SK-N-SH (cell line): ENCODE results near the gene TWNK. TPM values are rescaled to one million over a fixed set of nuclear protein-coding genes. Genes with fewer than 3 reads are reported as not detected.

ENCODE experiments used
- CTCF ChIA-PET: fragments of 300-600, 350-600 bp; formaldehyde crosslinking; extraction: SDS; loops from one replicate; lab custom pipeline; 2021; lab: Yijun Ruan, JAX
- POLR2A ChIA-PET: fragments of 350-600 bp; sonication (Branson Sonifier 250); formaldehyde crosslinking; extraction: SDS; loops from one replicate; lab custom pipeline; 2020; ENCODE audit warnings: antibody characterized with exemption, inconsistent platforms; lab: Yijun Ruan, JAX
- DNase-seq: peaks from one replicate; pipeline ENCODE4 v3.0.0; 2012
- H2AFZ ChIP-seq: fragments of 200-600 bp; sonication (generic); 2 replicates; pipeline ENCODE4 v1.8.1; 2016; ENCODE audit warnings: antibody characterized with exemption, mild to moderate bottlenecking, low read depth
- H3F3A ChIP-seq: fragments of 200-600 bp; sonication (generic); replicated peaks from 2 replicates; pipeline ENCODE3; 2016; ENCODE audit warnings: antibody characterized with exemption, mild to moderate bottlenecking; ENCODE audit not compliant: insufficient read depth
- H3K27ac ChIP-seq, 2 experiments: fragments of 200-500 bp in 1 of 2; fragments of 200-600 bp in 1 of 2; sonication (Bioruptor generic) in 1 of 2; sonication (generic), shearing (Covaris generic) in 1 of 2; 2 replicates each; pipeline versions ENCODE4 v1.5.1 to v1.6.1; 2014 to 2016; ENCODE audit warnings: low read depth in 2 of 2, inconsistent platforms in 1 of 2, low read length in 1 of 2, mild to moderate bottlenecking in 1 of 2, mixed read lengths in 1 of 2
- H3K27me3 ChIP-seq: fragments of 200-600 bp; sonication (generic), shearing (Covaris generic); 2 replicates; pipeline ENCODE4 v1.6.1; 2016; ENCODE audit warnings: mixed run types; ENCODE audit not compliant: insufficient read depth
- H3K36me3 ChIP-seq, 2 experiments: fragments of 200-500 bp in 1 of 2; fragments of 200-600 bp in 1 of 2; sonication (Bioruptor generic) in 1 of 2; sonication (generic) in 1 of 2; replicated peaks in 1 of 2; 2 replicates each; pipeline versions ENCODE3 to v1.5.1; 2014 to 2016; ENCODE audit warnings: low read length in 1 of 2, mild to moderate bottlenecking in 1 of 2; ENCODE audit not compliant: insufficient read depth in 2 of 2, control insufficient read depth in 1 of 2
- H3K4me1 ChIP-seq, 2 experiments: fragments of 200-500 bp in 1 of 2; fragments of 200-600 bp in 1 of 2; sonication (Bioruptor generic) in 1 of 2; sonication (generic), shearing (Covaris generic) in 1 of 2; 2 replicates each; pipeline versions ENCODE4 v1.5.1 to v1.6.1; 2014 to 2016; ENCODE audit warnings: low read depth in 1 of 2, low read length in 1 of 2, mixed run types in 1 of 2; ENCODE audit not compliant: insufficient read depth in 2 of 2, control insufficient read depth in 1 of 2
- H3K4me2 ChIP-seq: fragments of 200-600 bp; sonication (generic), shearing (Covaris generic); 2 replicates; pipeline ENCODE4 v1.6.1; 2017; ENCODE audit warnings: mixed run types
- H3K4me3 ChIP-seq, 2 experiments: fragments of 200-500 bp in 1 of 2; fragments of 200-600 bp in 1 of 2; sonication (Bioruptor generic) in 1 of 2; sonication (generic), shearing (Covaris generic) in 1 of 2; 2 replicates each; pipeline versions ENCODE4 v1.5.1 to v1.8.1; 2014 to 2016; ENCODE audit warnings: low read depth in 2 of 2, inconsistent platforms in 1 of 2, low read length in 1 of 2, mild to moderate bottlenecking in 1 of 2, mixed read lengths in 1 of 2, moderate library complexity in 1 of 2
- H3K79me2 ChIP-seq: fragments of 200-600 bp; sonication (generic); 2 replicates; pipeline ENCODE4 v1.8.1; 2017; ENCODE audit warnings: mild to moderate bottlenecking; ENCODE audit not compliant: insufficient read depth
- H3K9ac ChIP-seq: fragments of 200-600 bp; sonication (generic); 2 replicates; pipeline ENCODE4 v1.6.1; 2017; ENCODE audit warnings: mixed run types
- H3K9me2 ChIP-seq: fragments of 200-600 bp; sonication (generic); 2 replicates; pipeline ENCODE4 v1.6.1; 2017; ENCODE audit warnings: mixed run types
- H3K9me3 ChIP-seq: fragments of 200-600 bp; sonication (generic); 2 replicates; pipeline ENCODE4 v1.6.1; 2017; ENCODE audit warnings: mixed run types, mild to moderate bottlenecking, moderate library complexity
- H4K20me1 ChIP-seq: fragments of 200-600 bp; sonication (generic); 2 replicates; pipeline ENCODE4 v1.6.1; 2017; ENCODE audit warnings: mild to moderate bottlenecking, mixed run types; ENCODE audit not compliant: insufficient read depth
- CHD2 ChIP-seq: fragments of 150-350 bp; IDR thresholded peaks from 2 replicates; pipeline ENCODE4 v1.6.1; 2018; ENCODE audit warnings: low read length; ENCODE audit not compliant: partially characterized antibody
- CTCF ChIP-seq: fragments of 200-600 bp; sonication (generic); IDR thresholded peaks from 2 replicates; pipeline ENCODE4 v1.6.1; 2017; ENCODE audit warnings: antibody characterized with exemption, mild to moderate bottlenecking, moderate library complexity
- EP300 ChIP-seq, 2 experiments: IDR thresholded peaks; 2 replicates each; pipeline versions ENCODE4 v1.4.0 to v1.6.1; 2012; ENCODE audit warnings: borderline replicate concordance in 1 of 2, low read depth in 1 of 2, low read length in 1 of 2
- EZH2phosphoT487 ChIP-seq: fragments of 200-600 bp; sonication (generic); IDR thresholded peaks from 2 replicates; pipeline ENCODE4 v1.6.1; 2017; ENCODE audit warnings: low read depth, mixed run types, mild to moderate bottlenecking, antibody characterized with exemption, moderate library complexity, borderline replicate concordance
- FOXJ3 ChIP-seq: sonication (generic); formaldehyde crosslinking; IDR thresholded peaks from 2 replicates; pipeline ENCODE4 v1.5.1; 2020; ENCODE audit warnings: mild to moderate bottlenecking, missing genetic modification reagents
- PBX3 ChIP-seq: IDR thresholded peaks from 2 replicates; pipeline ENCODE4; 2012
- POLR2AphosphoS5 ChIP-seq: IDR thresholded peaks from 2 replicates; pipeline ENCODE4 v1.6.1; 2012; ENCODE audit warnings: low read depth, low read length
- RAD21 ChIP-seq: IDR thresholded peaks from 2 replicates; pipeline ENCODE4 v1.6.1; 2012; ENCODE audit warnings: mild to moderate bottlenecking, low read length
- SIN3A ChIP-seq: IDR thresholded peaks from 2 replicates; pipeline ENCODE4 v1.6.1; 2012; ENCODE audit warnings: low read depth, mild to moderate bottlenecking, low read length, moderate library complexity, borderline replicate concordance
- SMC3 ChIP-seq: IDR thresholded peaks from 2 replicates; pipeline ENCODE4 v1.6.1; 2012; ENCODE audit warnings: low read depth, low read length, improper control_type of control experiment
- YY1 ChIP-seq: IDR thresholded peaks from 2 replicates; pipeline ENCODE4 v1.4.0; 2012; ENCODE audit warnings: low read depth, mild to moderate bottlenecking
- WGBS: methylation state at CpG from one replicate; pipeline ENCODE4 v1.1.6; 2017; ENCODE audit warnings: low lambda C conversion rate; 5-methylcytosine and 5-hydroxymethylcytosine counted together
- polyA plus RNA-seq, 3 experiments: library from polyadenylated mRNA; depleted of rRNA; stranded (reverse); fragments of >200 nt; gene quantifications; 2 replicates each; pipeline ENCODE4 v1.2.3, GENCODE V29; 2012
- TF ChIP-seq, protein P1 (sequence below): fragments of 150-350 bp; IDR thresholded peaks from 2 replicates; pipeline ENCODE4 v1.6.1; 2016; ENCODE audit warnings: mild to moderate bottlenecking, low read depth, low read length

TWNK gene
- polyA plus RNA-seq, 1 of the 3 experiments (the other 2 are of a cell fraction), result 16.4 TPM

- Histone ChIP-seq H3K9ac (no peak overlapping the region), H3K36me3 (peaks cover 22 to 44% of the 10 kb centered on the region in 2 experiments), H3K79me2 (peaks cover 31% of the 10 kb centered on the region), H3F3A (peaks cover 32% of the 10 kb centered on the region), H3K4me3 (no peak overlapping the region), H3K9me3 (no peaks in the 10 kb centered on the region), H3K4me2 (no peak overlapping the region), H2AFZ (no peak overlapping the region), H3K27ac (peak overlapping the region in 1 of 2 experiments; percentile 28; a peak in 1 of 4 replicates), H4K20me1 (0 out of 2 replicates have a peak, but pooled peaks cover 4% of the 10 kb centered on the region), H3K27me3 (no peaks in the 10 kb centered on the region), H3K4me1 (peaks cover 10 to 31% of the 10 kb centered on the region in 2 experiments), H3K9me2 (no peaks in the 10 kb centered on the region)
- peak; percentile 70 for DNase-seq
- TF ChIP-seq CHD2, result no peak
- TF ChIP-seq SIN3A, result 0 out of 2 replicates have a peak, but pooled peaks have one; percentile 21
- TF ChIP-seq FOXJ3 (CRISPR knock-in tag), result no peak
- TF ChIP-seq, protein P1, sequence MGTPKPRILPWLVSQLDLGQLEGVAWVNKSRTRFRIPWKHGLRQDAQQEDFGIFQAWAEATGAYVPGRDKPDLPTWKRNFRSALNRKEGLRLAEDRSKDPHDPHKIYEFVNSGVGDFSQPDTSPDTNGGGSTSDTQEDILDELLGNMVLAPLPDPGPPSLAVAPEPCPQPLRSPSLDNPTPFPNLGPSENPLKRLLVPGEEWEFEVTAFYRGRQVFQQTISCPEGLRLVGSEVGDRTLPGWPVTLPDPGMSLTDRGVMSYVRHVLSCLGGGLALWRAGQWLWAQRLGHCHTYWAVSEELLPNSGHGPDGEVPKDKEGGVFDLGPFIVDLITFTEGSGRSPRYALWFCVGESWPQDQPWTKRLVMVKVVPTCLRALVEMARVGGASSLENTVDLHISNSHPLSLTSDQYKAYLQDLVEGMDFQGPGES, result no peak
- peak; percentile 11; the same call in 1 of the 2 replicates for TF ChIP-seq POLR2AphosphoS5
- TF ChIP-seq CTCF, result peak; percentile 77
- TF ChIP-seq EZH2phosphoT487, result no peak
- TF ChIP-seq RAD21, result peak; percentile 77
- TF ChIP-seq SMC3, result peak; percentile 78
- no peak for TF ChIP-seq YY1
- POLR2A ChIA-PET, result interaction anchor here (1.6 kb wide), 1 partner anchor 15 kb away, joined by 3 read pairs; no protein-coding TSS in a partner anchor
- WGBS, result 62% methylated on average over 10 of the region's 10 CpGs
- CTCF ChIA-PET, result interaction anchor here (0.6 to 24.5 kb wide), 24 partner anchors 9 to 1468 kb away, joined by 3 to 443 read pairs (median 4); partner anchors contain the start of gene SEMA4G
Measured at GRCh38 chr10:100993986-100994708, 6.8 kb downstream of the TWNK start.

- Histone ChIP-seq H3K9me3 (no peaks in the 10 kb centered on the region), H3K27ac (no peak overlapping the region; a peak in 1 of 4 replicates), H3K4me3 (no peak overlapping the region), H4K20me1 (0 out of 2 replicates have a peak, but pooled peaks cover 4% of the 10 kb centered on the region), H2AFZ (no peak overlapping the region), H3K4me1 (peaks cover 9 to 22% of the 10 kb centered on the region in 2 experiments; a peak in 3 of 4 replicates), H3K4me2 (no peak overlapping the region), H3K9ac (no peak overlapping the region), H3K9me2 (no peaks in the 10 kb centered on the region), H3K36me3 (peaks cover 16 to 34% of the 10 kb centered on the region in 2 experiments), H3F3A (peaks cover 32% of the 10 kb centered on the region), H3K27me3 (no peaks in the 10 kb centered on the region), H3K79me2 (peaks cover 27% of the 10 kb centered on the region)
- 55% methylated on average over 5 of the region's 6 CpGs for WGBS
- ChIA-PET CTCF (interaction anchor here (1.2 to 24.5 kb wide), 4 partner anchors 14 to 253 kb away, joined by 3 to 443 read pairs (median 68); no protein-coding TSS in a partner anchor), POLR2A (interaction anchor here (0.6 to 1.6 kb wide), 2 partner anchors 14 to 152 kb away, joined by 3 read pairs; no protein-coding TSS in a partner anchor)
- no peak for TF ChIP-seq EP300 (IDR thresholded peaks at IDR 0.05; ENCODE audit: borderline replicate concordance in 1 of 2, low read depth in 1 of 2, low read length in 1 of 2)
- 0 out of 2 replicates have a peak, but pooled peaks have one; percentile 4 for TF ChIP-seq PBX3
- no peak for DNase-seq
Measured at GRCh38 chr10:100995181-100995580, 7.8 kb downstream of the TWNK start.
